HUES48 (cell line): ENCODE results near the gene NUDT22.

Source experiments
- H3K27ac ChIP-seq: one replicate; pipeline ENCODE4 v1.7.0; 2013; ENCODE audit warnings: low read depth, low read length, inconsistent platforms
- H3K27me3 ChIP-seq: 2 replicates; pipeline ENCODE4 v1.6.1; 2013; ENCODE audit warnings: mild to moderate bottlenecking, low read length; ENCODE audit not compliant: control insufficient read depth, insufficient read depth
- H3K36me3 ChIP-seq: 2 replicates; pipeline ENCODE4 v1.6.1; 2013; ENCODE audit warnings: low read length; ENCODE audit not compliant: control insufficient read depth, insufficient read depth
- H3K4me1 ChIP-seq: 2 replicates; pipeline ENCODE4 v1.6.1; 2013; ENCODE audit warnings: mild to moderate bottlenecking, low read length; ENCODE audit not compliant: control insufficient read depth, insufficient read depth
- H3K4me3 ChIP-seq: 2 replicates; pipeline ENCODE4 v1.5.1; 2013; ENCODE audit warnings: mild to moderate bottlenecking, low read depth, low read length
- H3K9ac ChIP-seq: 2 replicates; pipeline ENCODE4 v1.6.1; 2013; ENCODE audit warnings: mild to moderate bottlenecking, low read depth, low read length, moderate library complexity
- H3K9me3 ChIP-seq: 2 replicates; pipeline ENCODE4 v1.6.1; 2013; ENCODE audit warnings: low read length; ENCODE audit not compliant: control insufficient read depth, insufficient read depth

The NUDT22 gene

DNA sequence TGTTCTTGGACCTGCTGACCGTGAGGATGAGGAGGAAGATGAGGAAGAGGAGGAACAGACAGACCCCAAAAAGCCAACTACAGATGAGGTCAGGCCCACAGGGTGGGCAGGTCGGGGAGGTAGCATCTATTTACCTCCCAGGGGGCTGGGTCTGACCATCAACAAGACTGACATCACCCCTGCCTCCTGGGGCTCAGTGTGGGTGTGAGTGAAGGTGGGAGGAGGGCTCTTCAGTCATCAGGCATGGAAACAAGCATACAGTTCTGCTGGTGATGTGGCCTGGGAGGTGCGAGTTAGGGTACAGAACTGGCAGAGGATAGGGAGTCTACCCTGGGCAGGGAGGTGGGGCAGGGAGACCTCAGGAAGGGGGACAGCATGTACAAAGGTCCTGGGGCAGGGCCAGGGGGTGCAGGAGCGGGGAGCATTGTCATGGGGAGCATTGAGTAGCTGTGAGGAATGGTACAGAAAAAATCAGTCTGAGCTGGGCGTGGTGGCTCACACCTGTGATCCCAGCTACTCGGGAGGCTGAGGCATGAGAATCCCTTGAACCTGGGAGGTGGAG, 34.2 kb downstream of the NUDT22 start:
- Histone ChIP-seq H3K4me3 (no peak overlapping the region), H3K27me3 (no peaks in the 10 kb centered on the region)

DNA sequence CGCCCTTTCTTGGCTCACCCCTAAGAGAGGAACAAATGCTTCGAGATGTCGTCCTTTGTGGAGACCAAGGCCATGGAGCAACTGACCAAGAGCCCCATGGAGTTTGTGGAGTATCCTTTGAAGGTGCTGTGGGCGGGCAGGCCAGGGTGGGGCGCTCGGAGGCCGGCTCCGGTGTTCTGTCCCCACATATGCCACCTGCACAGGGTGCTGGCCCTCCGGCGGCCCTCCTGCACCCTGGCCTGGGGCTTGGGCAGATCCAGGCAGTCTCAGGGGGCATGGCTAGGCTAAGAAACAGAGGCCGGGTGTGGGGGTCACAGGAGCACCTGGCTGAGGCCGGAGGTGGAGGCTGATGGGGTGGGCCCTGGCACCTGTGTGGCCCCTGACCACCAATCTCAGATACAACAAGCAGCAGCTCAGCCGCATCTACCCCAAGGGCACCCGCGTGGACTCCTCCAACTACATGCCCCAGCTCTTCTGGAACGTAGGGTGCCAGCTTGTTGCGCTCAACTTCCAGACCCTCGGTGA, 35.5 kb downstream of the NUDT22 start:
- H3K9me3 ChIP-seq = no peaks in the 10 kb centered on the region
- H3K27me3 ChIP-seq = no peaks in the 10 kb centered on the region
- no peak overlapping the region for H3K27ac ChIP-seq
- H3K4me1 ChIP-seq = no peaks in the 10 kb centered on the region
- H3K36me3 ChIP-seq = peaks cover 92% of the 10 kb centered on the region
- H3K9ac ChIP-seq = no peak overlapping the region
- H3K4me3 ChIP-seq = no peak overlapping the region

More for the DNA sequence above, 34.2 kb downstream of the NUDT22 start:
- H3K9ac ChIP-seq = no peak overlapping the region
- H3K36me3 ChIP-seq = peaks cover 93% of the 10 kb centered on the region
- H3K4me1 ChIP-seq = no peaks in the 10 kb centered on the region
- no peaks in the 10 kb centered on the region for H3K9me3 ChIP-seq
- H3K27ac ChIP-seq = no peak overlapping the region

DNA sequence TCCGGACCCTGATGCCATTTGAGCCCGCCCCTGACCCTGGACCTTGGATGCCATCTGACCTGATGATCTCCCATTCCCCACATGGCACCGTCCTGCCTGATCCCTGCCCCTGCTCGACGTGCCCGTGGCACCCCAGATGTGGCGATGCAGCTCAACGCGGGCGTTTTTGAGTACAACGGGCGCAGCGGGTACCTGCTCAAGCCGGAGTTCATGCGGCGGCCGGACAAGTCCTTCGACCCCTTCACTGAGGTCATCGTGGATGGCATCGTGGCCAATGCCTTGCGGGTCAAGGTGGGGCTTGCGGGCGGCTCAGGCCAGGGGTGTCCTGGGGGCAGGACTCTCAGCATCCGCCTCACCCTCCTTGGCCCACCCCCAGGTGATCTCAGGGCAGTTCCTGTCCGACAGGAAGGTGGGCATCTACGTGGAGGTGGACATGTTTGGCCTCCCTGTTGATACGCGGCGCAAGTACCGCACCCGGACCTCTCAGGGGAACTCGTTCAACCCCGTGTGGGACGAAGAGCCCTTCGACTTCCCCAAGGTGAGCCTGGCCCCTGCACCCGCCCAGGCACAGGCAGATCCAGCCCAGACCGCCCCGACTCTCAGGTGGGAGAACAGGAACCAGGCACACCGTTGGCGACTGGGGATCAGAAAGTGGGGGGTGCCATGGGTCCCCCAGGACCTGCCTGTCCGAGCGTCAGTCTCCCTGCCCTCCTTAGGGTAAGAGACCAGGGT, 36.4 kb downstream of the NUDT22 start:
- Histone ChIP-seq H3K9me3 (no peaks in the 10 kb centered on the region), H3K27ac (no peak overlapping the region), H3K36me3 (peaks cover 86% of the 10 kb centered on the region), H3K4me3 (no peak overlapping the region), H3K4me1 (no peaks in the 10 kb centered on the region), H3K27me3 (no peaks in the 10 kb centered on the region), H3K9ac (no peak overlapping the region)

- H3K4me1 ChIP-seq = peaks cover under 1% of the 10 kb centered on the region
- H3K27me3 ChIP-seq = no peaks in the 10 kb centered on the region
- H3K9ac ChIP-seq = no peak overlapping the region
- H3K9me3 ChIP-seq = no peaks in the 10 kb centered on the region
- H3K27ac ChIP-seq = no peak overlapping the region
- peaks cover 85% of the 10 kb centered on the region for H3K36me3 ChIP-seq
- H3K4me3 ChIP-seq = no peak overlapping the region
Measured at GRCh38 chr11:64263021-64263946, 37.2 kb downstream of the NUDT22 start.

DNA sequence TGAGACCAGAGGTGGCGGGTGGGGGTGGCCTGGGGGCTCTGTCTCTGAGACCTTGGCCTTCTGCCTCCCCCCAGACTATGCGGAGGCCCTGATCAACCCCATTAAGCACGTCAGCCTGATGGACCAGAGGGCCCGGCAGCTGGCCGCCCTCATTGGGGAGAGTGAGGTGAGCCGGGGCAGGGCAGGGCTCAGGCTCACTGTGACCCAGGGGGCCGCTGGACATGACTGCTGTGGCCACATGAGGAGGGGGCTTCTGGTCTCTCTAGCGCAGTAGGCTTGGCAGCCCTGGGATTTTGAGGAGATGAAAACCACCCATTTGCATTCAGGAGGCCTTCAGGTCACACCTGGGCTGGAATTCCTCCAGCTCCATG, 37.9 kb downstream of the NUDT22 start:
- no peak overlapping the region for H3K4me3 ChIP-seq
- H3K4me1 ChIP-seq = peaks cover 7% of the 10 kb centered on the region
- no peak overlapping the region for H3K9ac ChIP-seq
- H3K9me3 ChIP-seq = no peaks in the 10 kb centered on the region
- H3K36me3 ChIP-seq = peaks cover 83% of the 10 kb centered on the region
- H3K27ac ChIP-seq = no peak overlapping the region
- no peaks in the 10 kb centered on the region for H3K27me3 ChIP-seq

- peaks cover 78% of the 10 kb centered on the region for H3K36me3 ChIP-seq
- H3K9ac ChIP-seq = no peak overlapping the region
Measured at GRCh38 chr11:64264371-64264852, 38.3 kb downstream of the NUDT22 start.

GRCh38 chr11:64265176-64266160, 39.4 kb downstream of the NUDT22 start:
- Histone ChIP-seq H3K4me1 (peaks cover 8% of the 10 kb centered on the region), H3K36me3 (peaks cover 68% of the 10 kb centered on the region), H3K9ac (no peak overlapping the region), H3K4me3 (no peak overlapping the region), H3K27ac (no peak overlapping the region), H3K9me3 (no peaks in the 10 kb centered on the region), H3K27me3 (no peaks in the 10 kb centered on the region)

More at GRCh38 chr11:64264371-64264852, 38.3 kb downstream of the NUDT22 start:
- no peaks in the 10 kb centered on the region for H3K27me3 ChIP-seq
- no peak overlapping the region for H3K4me3 ChIP-seq
- no peaks in the 10 kb centered on the region for H3K9me3 ChIP-seq
- H3K4me1 ChIP-seq = peaks cover 8% of the 10 kb centered on the region
- no peak overlapping the region for H3K27ac ChIP-seq

GRCh38 chr11:64266339-64266738, 40.3 kb downstream of the NUDT22 start:
- Histone ChIP-seq H3K27ac (no peak overlapping the region), H3K9me3 (no peaks in the 10 kb centered on the region), H3K27me3 (no peaks in the 10 kb centered on the region), H3K4me1 (peaks cover 8% of the 10 kb centered on the region), H3K36me3 (peaks cover 60% of the 10 kb centered on the region), H3K9ac (no peak overlapping the region), H3K4me3 (no peak overlapping the region)

DNA sequence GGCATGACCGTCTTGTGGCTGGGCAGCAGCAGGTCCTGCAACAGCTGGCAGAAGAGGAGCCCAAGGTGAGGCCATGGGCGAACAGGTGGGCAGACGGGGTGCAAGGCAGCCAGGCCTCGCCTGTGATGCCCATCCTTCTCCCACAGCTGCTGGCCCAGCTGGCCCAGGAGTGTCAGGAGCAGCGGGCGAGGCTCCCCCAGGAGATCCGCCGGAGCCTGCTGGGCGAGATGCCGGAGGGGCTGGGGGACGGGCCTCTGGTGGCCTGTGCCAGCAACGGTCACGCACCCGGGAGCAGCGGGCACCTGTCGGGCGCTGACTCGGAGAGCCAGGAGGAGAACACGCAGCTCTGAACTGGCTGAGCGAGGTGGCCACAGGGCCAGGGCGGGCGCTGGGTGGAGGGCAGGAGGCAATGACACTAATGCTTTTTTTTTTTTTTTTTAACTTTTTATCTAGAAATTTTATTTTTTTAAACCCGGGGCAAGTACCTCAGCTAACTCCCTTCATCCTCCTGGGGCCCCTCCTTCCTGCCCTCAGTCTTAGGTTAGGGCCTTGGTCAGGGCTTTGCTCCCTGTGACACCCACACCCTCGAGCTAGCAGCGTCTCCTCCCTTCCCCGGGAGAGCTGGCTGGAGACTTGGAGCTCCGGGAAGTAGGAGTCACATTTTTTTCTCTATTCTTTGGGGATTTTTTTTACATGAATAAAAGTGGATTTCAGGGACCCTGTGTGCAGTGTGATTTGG, 41.3 kb downstream of the NUDT22 start:
- Histone ChIP-seq H3K27ac (no peak overlapping the region), H3K27me3 (no peaks in the 10 kb centered on the region), H3K36me3 (peaks cover 50% of the 10 kb centered on the region), H3K9me3 (no peaks in the 10 kb centered on the region), H3K4me3 (no peak overlapping the region), H3K9ac (no peak overlapping the region), H3K4me1 (peaks cover 12% of the 10 kb centered on the region)
